IPS-18c (cell line): ENCODE results near the gene RAP1GAP2.

Experiments used
- H3K4me3 ChIP-seq: 2 replicates; pipeline ENCODE4 v1.7.0; 2013; ENCODE audit warnings: low read depth, mild to moderate bottlenecking, low read length, moderate library complexity; ENCODE audit not compliant: insufficient read depth
- H3K9me3 ChIP-seq: one replicate; pipeline ENCODE4 v1.6.1; 2013; ENCODE audit warnings: mild to moderate bottlenecking, low read length, moderate library complexity; ENCODE audit not compliant: control insufficient read depth, insufficient read depth

Gene RAP1GAP2

DNA sequence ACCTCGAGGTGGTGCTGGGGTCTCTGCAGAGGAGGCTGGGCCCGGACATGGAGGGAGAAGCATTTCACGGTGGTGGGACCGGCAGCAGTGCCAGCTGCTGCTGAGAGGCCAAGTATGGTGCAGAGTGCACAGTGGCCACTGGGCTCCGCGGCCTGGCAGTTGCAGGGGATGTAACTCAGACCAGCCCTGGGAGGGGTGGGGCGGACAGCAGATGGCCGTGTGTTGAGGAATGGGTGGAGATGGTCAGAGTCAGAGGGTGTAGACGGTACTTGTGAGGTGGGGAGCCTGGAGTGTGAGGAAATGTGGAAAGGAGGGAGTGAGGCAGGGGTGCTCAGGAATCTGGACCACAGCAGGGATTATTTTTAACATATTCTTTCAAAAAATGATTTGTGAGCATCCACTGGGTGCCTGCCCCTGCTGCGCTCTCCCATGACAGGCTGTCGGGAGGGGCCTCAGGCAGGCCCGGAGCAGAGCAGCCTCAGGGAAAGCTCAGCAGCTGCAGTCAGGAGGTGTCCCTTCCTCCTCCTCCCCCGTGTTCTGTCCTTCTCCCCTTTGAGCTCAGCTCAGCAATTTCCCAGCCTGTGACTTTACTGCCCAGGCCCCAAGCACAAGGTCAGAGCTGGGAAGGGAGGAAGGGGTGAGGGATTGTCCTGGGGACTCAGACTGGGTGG lies 113.1 kb downstream of the RAP1GAP2 start:
- Histone ChIP-seq H3K4me3 (no peak overlapping the region), H3K9me3 (peaks cover 2% of the 10 kb centered on the region)

DNA sequence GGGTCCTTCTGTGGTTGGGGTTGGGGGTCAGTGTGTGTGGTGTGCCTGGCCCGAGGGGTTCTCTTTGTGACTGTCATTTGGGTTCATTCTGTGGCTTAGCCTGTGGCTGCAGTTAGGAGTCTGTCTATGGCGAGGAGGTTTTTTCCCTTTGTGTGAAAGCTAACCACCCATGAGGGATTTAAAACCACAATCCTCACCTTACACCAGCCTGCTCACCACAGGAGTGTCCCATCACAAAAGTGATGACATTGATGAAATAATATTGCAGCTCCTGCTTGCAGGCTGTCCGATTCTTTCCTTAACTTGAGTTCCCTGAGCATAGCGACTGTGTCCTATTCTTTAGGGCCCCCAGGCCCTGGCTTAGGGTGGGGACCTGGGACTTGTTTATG lies 113.6 kb downstream of the RAP1GAP2 start:
- Histone ChIP-seq H3K4me3 (no peak overlapping the region), H3K9me3 (peaks cover 2% of the 10 kb centered on the region)

DNA sequence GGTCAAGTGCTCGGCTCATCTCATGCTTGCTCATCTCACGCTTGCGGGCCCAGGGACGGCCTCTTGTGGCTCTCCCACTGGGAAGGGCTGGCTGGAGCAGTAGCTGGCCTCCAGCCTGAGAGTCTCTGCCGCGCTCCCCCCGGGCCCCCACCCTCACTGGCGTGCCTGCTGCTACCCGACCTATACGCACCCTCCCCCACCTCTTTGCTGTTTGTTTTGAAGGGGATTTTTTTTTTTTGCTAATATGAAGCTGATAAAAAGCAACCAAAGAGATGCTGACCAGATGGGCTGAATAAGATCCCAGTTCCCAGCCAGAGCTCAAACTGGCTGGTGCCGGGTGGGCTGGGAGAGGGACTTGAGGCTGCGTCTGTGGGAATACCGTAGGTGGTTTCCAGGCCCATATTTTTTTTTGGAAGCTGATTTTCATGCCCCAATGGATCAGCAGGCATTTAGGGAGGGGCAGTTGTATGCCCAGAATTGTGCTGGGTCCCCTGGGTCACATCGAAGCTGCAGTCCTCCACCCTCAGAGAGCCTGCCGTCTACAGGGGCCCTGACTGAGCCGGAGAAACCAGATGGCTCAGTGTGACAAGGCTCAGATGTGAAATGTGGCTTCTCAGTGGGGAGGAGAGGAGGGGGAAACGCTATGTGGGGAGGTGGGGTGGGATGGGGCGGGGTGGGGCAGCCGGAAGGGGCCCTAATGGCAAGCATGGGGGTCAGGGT lies 115.0 kb downstream of the RAP1GAP2 start:
- no peak overlapping the region for H3K4me3 ChIP-seq
- H3K9me3 ChIP-seq, result peaks cover 2% of the 10 kb centered on the region

DNA sequence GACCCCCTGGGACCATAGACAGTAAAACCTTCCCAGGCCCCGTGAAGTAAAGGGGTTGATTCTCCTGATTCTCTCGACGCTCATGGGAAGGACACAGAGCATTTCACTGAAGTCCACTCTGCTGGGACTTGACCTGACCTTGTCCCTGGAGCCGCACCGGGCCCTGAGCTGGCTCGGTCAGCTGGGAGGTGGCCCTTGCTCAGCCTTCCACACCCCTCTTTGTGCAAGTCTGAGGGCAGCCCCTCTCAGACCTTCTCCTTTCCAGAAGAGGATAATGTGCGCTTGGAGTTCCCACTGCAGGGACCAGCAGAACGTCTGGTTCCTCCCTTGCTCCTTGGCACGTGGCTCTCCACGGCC lies 115.5 kb downstream of the RAP1GAP2 start:
- H3K9me3 ChIP-seq, result no peaks in the 10 kb centered on the region
- H3K4me3 ChIP-seq, result no peak overlapping the region

DNA sequence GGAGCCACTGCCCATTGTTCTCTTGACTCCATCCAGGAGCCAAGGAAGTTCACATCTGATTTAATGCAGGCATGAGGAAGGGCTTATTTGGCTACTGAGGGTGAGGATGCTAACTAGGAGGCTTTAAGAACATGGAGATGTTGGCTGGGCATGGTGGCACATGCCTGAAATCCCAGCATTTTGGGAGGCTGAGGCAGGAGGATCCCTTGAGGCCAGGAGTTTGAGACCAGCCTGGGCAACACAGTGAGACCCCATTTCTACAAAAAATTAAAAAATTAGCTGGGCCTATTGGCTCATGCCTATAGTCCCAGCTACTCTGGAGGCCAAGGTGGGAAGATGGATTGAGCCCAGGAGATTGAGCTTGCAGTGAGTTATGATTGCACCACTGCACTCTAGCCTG lies 116.5 kb downstream of the RAP1GAP2 start:
- no peaks in the 10 kb centered on the region for H3K9me3 ChIP-seq
- no peak overlapping the region for H3K4me3 ChIP-seq

DNA sequence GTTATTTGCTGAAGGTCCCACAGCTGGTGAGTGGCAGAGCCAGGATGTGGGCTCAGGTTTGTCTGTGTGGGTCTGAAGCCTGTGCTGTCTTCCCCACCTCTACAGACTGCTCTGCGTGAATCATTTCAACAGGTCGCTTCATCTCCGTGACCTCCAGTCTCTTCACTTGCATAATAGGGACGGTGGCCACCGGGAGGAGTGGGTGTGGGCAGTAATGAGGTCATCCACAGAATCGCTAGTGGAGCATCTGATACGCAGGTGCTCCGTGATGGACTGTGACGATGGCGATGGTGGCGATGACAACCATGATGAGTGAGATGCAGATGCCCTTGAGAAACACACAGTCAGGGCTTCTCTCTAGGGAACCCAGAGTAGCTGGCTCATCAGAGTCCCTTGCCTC lies 120.2 kb downstream of the RAP1GAP2 start:
- H3K9me3 ChIP-seq, result no peaks in the 10 kb centered on the region
- H3K4me3 ChIP-seq, result no peak overlapping the region

DNA sequence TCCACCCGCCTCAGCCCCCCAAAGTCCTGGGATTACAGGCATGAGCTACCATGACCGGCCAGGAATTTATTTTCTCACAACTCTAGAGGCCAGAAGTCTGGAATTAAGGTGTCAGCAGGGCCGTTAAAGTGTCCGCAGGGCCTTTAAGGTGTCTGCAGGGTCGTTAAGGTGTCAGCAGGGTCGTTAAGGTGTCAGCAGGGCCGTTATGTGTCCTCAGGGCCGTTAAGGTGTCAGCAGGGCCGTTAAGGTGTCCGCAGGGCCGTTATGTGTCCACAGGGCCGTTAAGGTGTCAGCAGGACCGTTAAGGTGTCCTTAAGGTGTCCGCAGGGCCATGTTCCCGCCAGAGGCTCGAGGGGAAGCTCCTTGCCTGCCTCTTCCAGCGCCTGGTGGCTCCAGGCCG lies 125.2 kb downstream of the RAP1GAP2 start:
- no peaks in the 10 kb centered on the region for H3K9me3 ChIP-seq
- no peak overlapping the region for H3K4me3 ChIP-seq

DNA sequence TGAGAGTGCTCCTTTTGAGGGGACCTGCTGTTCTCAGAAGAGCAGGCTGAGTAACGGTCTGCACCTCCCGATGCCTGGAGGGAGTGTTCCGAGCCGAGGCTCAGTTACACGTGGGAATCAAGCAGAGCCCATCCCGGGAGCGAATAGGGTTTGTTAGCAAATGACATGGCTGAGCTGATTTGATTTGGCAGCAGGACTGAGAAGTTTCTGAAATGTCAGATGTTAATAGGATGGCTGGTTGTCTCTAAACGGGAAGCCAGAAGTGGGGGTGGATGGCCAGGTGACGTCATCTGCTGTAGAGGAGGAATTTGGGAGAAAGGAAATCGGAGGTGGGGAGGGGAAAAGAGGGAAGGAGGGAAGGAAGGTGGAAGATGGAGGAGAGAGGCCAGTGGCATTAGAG lies 128.0 kb downstream of the RAP1GAP2 start:
- Histone ChIP-seq H3K4me3 (no peak overlapping the region), H3K9me3 (no peaks in the 10 kb centered on the region)

DNA sequence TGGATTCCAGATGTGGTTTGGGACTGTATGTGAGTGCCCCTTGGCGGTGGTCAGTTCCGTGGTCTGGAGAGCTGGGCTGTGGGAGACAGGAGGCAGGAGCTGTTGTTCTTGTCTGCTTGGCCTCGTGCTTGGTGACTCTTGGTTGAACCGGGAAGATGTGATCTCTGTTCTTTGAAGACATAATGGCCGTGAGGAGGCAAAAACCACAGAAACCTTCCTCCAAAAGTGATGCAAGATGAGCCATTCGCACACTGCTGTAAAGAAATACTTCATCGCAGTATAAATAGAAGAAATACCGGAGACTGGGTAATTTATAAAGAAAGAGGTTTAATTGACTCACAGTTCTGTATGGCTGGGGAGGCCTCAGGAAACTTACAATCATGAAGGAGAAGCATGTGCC lies 128.8 kb downstream of the RAP1GAP2 start:
- no peak overlapping the region for H3K4me3 ChIP-seq
- H3K9me3 ChIP-seq, result no peaks in the 10 kb centered on the region

DNA sequence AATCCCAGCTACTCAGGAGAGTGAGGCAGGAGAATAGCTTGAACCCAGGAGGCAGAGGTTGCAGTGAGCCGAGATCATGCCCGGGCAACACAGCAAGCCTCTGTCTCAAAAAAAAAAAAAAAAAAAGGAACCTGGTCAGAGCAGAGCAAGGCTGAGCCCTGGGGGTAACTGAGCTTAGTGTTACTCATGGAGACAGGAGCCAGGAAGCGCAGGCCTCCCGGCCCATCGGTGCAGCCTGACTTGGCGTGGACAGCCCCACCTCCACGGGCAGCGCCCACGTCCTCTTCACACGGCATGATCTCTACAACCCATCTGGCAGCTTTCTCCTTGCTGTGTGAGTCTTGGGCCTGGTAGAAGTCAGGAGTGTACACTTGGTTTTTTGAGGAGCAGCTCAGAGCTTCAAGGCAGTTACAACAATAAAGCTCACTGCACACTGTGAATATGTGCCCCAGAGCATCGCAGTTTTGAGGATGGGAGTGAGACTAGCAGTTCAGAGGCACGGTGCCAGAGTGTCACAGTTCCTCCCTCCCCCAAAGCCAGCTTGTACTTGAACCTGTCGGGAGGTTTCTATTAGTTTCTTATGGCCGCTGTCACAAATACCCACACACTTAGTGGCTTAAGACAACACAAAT lies 129.9 kb downstream of the RAP1GAP2 start:
- Histone ChIP-seq H3K4me3 (no peak overlapping the region), H3K9me3 (no peaks in the 10 kb centered on the region)

DNA sequence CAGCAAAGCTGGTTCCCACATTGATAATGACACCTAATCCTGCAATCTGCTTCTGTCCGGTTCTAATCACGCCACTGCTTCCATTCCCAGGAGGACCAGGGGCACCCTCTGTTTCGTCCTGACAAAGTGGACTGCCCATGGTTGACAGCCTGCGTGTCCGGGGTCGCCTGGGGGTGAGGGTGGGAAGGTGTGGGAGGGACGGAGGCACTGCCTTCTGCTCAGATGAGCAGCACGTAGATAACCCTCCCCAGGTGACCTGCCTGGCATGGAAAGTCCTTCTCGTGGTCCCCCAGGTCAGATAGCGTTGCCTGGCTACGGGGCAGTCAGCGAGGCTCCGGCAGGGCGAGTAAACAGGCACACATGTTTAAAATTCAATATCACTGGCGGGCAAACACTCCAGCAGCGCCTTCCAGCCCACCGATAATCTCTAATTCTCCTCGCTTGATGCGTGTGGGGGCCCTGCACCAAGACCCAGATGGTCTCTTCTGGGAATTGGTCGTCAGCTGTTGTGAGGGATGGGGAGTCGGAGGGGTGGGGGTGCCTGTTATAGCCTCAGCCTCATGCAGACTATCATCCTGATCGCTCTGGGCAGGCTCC lies 132.2 kb downstream of the RAP1GAP2 start:
- Histone ChIP-seq H3K4me3 (no peak overlapping the region), H3K9me3 (no peaks in the 10 kb centered on the region)

DNA sequence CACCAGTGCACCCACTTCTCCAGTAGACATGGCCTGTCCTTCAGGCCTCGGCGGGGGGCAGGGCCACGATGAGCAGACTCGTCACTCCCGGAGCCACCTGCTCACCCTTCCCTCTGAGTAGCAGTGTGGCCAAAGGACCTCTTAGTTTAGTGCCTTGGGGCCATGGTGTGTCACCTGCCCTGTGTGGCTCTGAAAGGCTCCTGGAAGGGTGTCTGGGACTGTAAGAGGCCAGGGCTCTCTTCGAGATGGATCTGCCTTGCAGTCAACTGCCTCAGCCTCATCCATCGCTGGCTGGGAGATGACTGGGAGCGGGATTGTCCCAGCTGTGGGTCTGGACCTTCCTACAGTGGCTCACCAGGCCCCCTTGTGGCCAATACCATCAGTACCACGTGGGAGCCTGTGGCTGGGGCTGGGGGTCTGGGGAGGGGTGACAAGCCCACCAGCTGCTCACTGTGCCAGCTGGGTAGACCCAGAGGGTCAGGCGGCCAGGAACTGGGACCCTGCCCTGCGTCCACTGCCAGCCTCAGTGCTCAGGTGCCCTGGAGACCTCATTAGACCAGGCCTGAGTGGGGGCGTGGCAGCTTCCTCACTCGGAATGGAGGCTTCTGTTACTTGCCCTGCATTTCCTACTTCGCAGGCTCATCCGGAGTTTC lies 133.8 kb downstream of the RAP1GAP2 start:
- no peaks in the 10 kb centered on the region for H3K9me3 ChIP-seq
- H3K4me3 ChIP-seq, result no peak overlapping the region

DNA sequence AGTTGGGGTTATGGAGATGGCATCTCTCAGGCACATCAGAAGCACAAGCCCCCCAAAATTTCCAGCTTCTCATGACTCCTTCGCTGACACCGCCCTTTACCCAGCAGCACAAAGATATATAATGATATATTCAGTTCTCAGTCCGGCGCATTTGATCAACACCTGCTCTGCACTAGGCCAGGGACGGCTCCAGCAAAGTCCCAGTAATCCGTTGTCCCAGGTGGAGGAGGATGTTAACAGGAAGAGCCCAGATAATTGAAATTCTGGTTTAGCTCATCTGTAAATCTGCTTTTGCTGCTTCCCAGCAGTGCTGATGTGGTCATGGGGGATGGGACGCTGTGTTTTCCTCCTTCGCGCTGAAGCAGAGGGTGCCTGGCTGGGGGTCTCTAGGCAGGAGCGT lies 135.6 kb downstream of the RAP1GAP2 start:
- no peak overlapping the region for H3K4me3 ChIP-seq
- no peaks in the 10 kb centered on the region for H3K9me3 ChIP-seq

DNA sequence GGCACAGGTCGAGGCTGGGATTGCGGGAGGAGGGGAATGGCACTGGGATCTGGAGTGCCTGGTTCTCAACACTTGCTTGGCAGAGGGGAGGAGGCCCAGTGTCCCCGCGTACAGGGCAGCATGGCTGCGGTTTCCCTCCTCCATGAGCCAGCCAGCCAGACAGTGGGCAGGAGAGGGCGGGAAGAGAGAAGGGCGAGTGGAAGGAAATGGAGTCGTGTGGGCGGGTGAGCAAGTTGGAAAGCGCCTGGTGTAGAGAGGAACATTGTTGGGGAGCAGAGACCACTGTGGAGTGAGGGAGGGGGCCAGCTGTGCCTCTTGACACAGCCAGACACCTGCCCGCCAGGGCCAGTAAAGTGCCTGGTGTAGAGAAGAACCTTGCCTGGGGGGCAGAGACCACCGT lies 136.7 kb downstream of the RAP1GAP2 start:
- H3K9me3 ChIP-seq, result no peaks in the 10 kb centered on the region
- H3K4me3 ChIP-seq, result no peak overlapping the region

DNA sequence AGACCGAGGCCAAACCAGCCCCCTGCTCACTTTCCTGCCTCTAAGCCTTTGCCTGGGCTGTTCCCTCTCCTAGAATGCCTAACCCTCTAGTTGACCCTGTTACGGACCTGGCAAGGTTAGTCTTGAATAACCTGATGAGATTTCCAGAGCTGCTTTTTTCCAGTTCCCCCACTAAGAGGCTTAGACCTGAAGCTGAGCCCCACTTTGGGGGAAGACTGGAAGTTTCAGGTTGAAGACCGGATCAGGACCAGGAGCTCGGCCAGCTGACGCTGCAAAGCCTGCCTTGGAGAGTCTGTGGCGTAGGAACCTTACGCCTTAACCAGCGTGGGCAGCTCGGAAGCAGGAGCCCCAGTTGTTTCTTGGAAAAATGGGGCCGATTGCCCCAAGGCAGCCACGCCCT lies 137.4 kb downstream of the RAP1GAP2 start:
- no peak overlapping the region for H3K4me3 ChIP-seq

DNA sequence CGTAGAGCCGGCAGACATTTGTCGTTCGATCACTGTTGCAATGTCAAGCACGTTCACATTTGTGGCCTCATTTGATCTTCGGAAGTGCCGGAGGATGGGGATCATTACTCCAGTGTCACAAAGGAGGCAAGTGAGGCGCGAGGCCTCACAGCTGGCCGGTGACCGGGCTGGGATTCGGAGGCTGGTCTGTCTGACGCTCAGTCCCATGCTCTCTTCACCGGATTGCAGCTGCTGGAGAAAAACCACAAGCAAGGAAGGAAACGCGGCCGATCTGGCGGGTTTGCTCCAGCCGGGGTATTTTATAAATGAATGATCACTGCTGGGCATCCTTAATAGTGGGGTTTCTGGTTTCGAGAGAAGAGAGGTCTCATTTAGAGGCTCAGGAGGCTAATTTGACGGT lies 139.4 kb downstream of the RAP1GAP2 start:
- H3K4me3 ChIP-seq, result no peak overlapping the region

More for the DNA sequence above, 137.4 kb downstream of the RAP1GAP2 start:
- no peaks in the 10 kb centered on the region for H3K9me3 ChIP-seq

DNA sequence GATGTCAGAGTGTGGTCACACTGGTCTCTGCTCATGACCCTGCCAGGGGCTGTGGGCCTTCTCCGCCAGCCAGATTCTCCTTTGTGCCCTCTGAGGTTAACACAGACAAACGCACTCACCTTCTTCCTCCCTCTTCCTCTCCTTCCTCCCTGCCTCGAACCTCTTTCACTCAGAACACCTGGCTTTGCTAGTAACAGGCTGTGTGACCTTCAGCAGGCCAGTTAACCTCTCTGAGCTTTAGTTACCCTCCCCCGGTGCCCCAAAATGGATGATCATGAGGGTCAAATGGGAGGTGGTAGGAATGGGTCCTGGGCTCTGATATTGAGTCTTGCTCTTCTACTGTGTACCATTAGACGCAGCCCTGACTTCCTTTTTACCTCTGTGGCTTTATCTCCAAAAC lies 140.1 kb downstream of the RAP1GAP2 start:
- Histone ChIP-seq H3K4me3 (no peak overlapping the region), H3K9me3 (no peaks in the 10 kb centered on the region)

More for the DNA sequence above, 139.4 kb downstream of the RAP1GAP2 start:
- H3K9me3 ChIP-seq, result no peaks in the 10 kb centered on the region
